Measurements from ENCODE around the gene NDUFA12.

The NDUFA12 gene

GRCh38 chr12:94940771-94941170, 62.7 kb downstream of the NDUFA12 start:
- no peak for DNase-seq (ENCODE audit: low read depth)

GRCh38 chr12:94938583-94938982, 64.9 kb downstream of the NDUFA12 start:
- no peak for DNase-seq (ENCODE audit: low read depth)

- no peak for DNase-seq (ENCODE audit: low read depth)
These were observed 72.7 kb downstream of the NDUFA12 start for GRCh38 chr12:94930772-94931171.

- DNase-seq (ENCODE audit: low read depth), result no peak
These were observed 73.3 kb downstream of the NDUFA12 start for GRCh38 chr12:94930216-94930654.

GRCh38 chr12:94929780-94930179, 73.7 kb downstream of the NDUFA12 start:
- DNase-seq (ENCODE audit: low read depth), result no peak

- no peak for DNase-seq (ENCODE audit: low read depth)
These were observed 77.8 kb downstream of the NDUFA12 start for GRCh38 chr12:94925729-94926128.

GRCh38 chr12:94925206-94925605, 78.3 kb downstream of the NDUFA12 start:
- no peak for DNase-seq (ENCODE audit: low read depth)

GRCh38 chr12:94922561-94922960, 80.9 kb downstream of the NDUFA12 start:
- DNase-seq (ENCODE audit: low read depth), result no peak
